ENCODE results near the gene NSL1.
A peak's percentile ranks its signal among the peaks of the same experiment; 100 is the strongest.

The NSL1 gene

GRCh38 chr1:212701910-212702309, 89.7 kb downstream of the NSL1 start:
- no peak for DNase-seq

DNA sequence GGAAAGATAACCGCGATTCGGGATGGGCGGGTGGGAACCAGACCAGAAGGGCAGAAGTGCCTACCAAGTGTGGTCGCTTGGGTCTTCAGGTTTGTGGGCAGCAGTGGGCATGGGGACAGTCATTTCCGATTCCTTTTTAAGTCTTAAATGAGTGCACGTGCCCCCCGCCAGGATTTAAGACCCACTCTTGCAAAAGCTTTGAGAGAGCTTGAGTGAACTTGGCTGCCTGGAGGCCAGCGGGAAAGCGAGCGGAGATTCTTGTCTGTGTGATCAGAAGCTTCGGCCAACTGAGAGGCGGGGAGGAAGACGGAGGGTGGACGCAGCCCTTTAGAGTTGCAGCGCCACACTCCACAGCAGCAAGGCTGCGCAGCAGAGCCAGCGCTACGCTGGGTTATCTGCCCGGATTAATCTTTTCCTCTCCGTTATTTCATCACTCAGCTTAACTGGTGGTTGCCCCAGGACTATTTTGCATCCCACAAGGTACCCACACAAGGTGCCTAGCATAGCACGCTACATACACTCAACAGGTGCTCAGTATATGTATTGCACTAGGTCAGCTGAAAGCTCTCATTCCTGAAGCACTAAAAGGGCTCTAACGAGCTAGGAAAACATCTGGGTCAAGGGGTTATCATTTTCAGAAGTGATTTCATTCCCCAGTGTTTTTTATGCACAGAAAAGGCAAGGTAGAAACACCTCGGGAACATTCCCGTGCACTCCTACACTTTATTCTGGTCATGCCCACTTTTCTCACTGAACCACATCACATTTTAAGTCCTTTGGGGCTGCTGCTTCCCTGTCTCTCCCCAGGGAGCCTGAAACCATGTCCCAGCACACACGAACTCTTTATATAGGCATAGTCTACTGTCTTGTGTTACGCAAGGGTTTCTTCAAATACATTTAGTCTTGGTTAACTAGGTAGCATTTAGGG, 90.4 kb downstream of the NSL1 start:
- DNase-seq = no peak

- peak; percentile 49 for DNase-seq
Observed at GRCh38 chr1:212700223-212700891, 91.2 kb downstream of the NSL1 start.

DNA sequence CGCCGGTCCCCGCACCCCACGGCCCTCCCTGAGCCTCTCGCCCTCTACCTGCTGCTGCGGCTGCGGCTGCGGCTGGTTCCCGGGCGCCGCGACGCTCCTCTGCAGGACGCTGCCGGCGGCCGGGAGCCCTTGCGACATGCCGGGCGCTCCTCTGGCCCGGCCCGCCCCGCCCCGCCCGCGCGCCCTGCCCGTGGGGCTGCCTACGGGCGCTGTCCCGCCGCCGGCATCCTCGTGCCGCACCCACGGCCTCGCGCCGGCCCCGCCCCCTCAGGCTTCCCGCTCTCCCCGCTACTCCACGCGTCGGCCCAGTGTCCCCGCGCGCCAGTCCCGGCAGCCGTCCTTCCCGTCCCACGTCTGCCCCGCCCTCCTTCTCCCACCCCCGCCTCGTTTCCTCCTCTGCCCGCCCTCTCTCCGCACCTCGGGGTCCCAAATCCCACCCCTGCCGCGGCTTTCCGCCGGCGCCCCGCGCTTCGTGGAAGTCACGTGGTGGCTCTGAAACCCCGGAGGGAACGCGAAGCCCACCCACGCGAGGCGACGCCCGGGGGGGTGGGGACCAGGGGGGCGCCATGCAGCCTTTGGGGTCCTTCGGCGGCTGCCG, 91.9 kb downstream of the NSL1 start, which contains the start of gene BATF3:
Gene BATF3 (minus strand): TSS at position 216 of the 598 bp plus-strand sequence. CDS start 78 bp downstream, at position 138.
- DNase-seq = peak; percentile 34

GRCh38 chr1:212699104-212699624, 92.4 kb downstream of the NSL1 start:
- DNase-seq = peak; percentile 29

DNA sequence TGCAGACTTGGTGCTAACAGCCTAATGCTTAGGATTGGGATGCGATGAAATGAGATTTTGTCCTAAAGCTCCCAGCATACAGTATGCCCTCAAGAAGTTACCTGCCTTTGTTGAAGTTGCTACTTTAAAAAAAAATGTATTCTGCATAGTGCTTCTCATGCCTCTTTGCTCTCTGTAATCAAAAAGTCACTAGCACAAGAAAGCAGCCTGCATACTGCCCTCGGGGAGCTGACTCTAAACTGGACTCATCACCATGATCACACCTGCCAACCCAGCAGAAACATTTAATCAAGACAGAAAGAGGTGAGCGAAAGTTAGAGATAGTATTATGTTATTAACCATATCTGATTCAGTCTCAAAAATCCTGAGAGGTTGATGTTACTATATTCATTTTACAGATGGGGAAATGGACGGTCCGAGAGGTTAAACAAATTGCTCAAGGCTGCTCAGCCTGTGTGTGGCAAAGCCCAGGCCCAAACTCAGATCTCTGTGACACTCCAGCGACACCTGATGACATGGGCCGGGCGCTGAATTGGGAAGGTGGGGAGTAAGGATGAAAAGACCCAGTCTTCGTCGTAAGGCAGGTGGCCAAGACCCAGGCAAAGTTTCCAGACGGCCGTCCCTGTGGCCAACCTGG, 93.0 kb downstream of the NSL1 start:
- no peak for DNase-seq

- no peak for DNase-seq
Observed at GRCh38 chr1:212696721-212697331, 94.8 kb downstream of the NSL1 start.

GRCh38 chr1:212692774-212693644, 98.6 kb downstream of the NSL1 start:
- DNase-seq = no peak

DNA sequence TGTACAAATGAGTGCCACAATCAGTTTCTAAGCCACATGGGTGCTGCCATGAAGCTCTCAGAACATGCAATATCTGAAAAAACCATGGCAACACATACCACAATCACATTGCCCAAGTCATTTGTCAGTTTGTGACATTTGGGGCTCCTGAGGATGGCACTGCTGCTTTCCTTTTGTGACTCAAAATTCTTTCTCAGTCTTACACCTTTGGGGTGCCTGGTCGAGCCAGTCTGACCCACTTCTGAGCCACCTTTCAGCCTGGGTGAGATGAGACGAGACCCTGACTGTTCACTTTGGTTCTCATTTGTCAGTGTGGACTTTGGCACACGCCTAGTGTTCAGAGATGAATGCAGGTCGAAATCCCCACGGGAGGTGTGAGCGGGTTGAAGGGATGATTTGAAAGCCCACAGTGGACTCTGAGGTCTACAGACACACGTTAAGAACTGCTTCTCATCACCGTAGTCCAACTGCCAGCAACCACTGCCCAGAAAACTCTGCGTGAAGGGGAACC, 100.0 kb downstream of the NSL1 start:
- no peak for DNase-seq

DNA sequence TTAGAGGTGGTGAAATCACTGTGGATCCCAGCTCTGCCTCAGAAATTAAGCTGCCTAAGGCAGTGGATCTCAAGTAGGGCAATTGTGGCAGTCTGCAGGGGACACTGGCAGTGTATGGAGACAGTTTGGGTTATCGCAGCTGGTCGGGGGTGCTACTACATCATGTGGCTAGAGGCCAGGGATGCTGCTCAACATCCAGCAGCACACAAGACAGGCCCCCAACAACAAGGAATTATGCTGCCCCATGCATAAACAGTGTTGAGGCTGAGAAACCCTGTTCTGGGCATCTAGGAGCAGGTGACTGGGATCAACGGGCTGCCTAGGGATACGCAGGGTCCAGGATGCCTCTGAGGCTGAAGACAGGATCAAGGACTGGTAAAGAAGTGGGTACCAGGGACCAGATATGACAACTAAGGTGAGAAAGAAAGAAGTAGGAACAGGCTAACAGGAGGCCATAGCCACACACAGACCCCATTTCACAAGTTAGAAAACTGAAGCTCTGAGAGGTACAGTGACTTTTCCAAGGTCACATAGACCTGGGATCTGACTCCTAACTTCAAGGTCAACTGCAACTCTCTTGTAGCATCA, 100.7 kb downstream of the NSL1 start:
- DNase-seq = no peak

DNA sequence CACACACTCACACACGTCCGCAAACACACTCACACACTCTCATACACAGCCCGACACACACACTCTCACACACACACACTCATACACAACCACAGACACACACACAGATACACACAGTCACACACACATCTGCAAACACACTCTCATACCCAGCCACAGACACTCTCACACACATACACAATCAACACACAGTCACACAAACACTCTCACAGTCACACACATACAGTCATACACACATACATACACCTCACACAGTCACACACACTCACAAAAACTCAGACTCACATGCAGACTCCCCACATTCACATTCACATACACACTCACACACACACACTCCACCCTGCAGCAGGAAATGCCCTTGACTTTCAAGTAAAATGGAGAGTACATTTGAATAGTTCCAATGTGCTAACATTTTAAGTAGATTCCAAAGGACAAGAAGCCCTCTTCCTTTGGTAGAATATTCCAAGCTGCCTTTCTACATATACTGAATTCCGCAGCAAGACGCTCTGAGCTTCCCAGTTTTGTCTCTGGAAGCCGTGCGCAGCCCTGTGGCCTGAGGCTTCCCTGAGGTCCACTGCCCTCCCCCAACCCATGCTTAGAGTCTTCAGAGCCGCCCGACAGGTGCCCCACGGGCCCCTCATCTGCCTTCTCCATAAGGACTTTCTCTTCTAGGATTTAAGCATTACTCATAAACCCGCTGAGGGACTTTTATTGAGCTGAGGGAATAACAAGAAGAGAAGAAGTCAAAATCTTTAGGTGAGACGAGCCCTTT, 101.6 kb downstream of the NSL1 start:
- no peak for DNase-seq

- DNase-seq = no peak
Observed at GRCh38 chr1:212689196-212689725, 102.3 kb downstream of the NSL1 start.

DNA sequence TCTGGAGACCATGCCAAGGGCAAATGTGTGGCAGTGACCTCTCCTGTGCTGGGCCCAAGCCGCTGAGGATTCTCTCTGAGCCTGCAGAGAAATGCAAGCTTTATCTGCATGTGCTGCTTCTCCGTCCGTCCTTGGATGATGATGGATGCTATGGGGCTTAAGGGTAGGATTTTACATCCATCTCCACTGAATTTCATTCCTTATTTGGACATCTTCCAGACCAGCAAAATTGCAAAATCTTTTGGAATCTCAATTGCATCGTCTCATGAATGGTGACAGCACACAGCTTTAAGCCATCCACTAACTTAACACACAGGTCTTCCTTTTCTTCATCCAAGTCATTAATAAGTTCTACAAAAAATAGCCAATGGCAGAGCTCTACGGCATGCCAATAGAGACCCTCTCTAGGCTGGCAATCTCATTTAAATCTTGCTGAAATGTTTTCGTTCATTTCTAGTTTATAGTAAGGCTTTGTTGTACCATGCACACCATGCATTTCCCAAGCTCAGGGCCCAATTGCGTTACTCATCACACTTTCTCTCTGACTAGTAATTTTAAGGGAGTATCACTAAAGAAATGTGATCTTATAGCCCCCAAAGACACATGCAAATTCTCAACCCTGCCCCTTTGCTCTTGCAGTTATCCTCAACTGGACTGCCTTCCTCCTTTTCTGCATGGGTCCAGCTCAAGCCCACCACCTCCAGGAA, 103.1 kb downstream of the NSL1 start:
- no peak for DNase-seq

DNA sequence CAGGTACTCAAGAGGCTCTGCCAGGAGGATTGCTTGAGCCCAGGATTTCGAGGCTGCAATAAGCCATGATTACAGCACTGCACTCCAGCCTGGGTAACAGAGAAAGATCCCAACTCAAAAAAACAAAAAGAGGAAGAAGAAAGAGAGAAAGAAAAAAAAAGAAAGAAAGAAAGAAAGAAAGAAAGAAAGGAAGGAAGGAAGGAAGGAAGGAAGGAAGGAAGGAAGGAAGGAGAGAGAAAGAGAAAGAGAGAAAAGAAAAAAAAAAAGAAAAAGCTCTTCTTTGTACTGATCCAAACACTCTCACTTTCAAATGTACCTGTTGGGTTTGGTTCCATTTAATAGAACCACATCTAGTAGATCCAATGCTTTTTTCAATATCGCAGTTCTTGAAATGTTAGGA, 103.8 kb downstream of the NSL1 start:
- DNase-seq = no peak

DNA sequence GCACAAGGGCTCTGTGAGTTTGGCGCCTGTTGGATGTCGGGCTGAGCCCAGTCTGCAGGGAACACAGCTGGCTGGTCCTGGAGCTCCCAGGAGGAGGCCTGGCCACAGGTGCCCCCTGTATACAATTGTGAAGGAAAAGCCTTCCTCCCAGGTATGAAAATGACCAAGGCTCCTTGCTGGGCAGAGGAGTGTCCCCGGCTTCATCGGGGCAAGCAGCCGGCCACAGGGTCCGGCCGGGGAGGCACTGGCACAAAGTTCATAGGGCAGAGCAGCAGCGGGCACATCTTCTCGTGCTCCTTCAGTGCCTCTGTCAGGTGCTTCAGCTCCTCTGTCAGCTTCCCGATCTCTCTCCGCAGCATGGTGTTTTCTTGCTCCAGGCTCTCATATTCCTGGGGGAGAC, 105.0 kb downstream of the NSL1 start:
- DNase-seq = no peak

GRCh38 chr1:212686069-212686468, 105.5 kb downstream of the NSL1 start:
- DNase-seq = no peak

- DNase-seq = no peak
Observed at GRCh38 chr1:212685429-212685828, 106.1 kb downstream of the NSL1 start.

DNA sequence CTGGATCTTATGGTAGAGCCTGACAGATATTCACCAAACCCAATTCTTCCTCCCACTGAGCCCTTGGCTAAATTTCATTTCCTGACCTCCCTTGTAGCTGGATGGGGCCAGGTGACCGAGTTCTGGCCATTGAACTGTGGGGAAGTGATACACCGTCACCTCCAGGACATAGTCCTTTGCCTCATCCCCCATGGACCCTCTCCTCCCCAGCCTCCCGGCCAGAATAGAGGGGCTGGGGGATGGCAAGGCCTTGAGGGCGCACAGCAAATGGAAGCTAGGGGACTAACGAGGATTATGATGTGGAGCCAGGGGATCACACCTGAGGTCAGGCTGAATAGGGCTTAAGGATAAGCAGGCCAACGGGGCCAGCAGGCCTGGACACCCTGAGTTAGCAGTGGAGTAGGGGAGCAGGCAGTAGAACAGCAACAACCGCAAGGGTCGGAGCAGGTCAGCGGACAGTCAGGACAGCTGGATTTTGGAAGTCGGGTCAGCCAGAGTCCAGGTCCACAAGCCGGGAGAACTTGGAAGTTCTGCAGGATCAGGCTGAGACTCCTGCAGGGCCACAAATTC, 107.0 kb downstream of the NSL1 start:
- no peak for DNase-seq

GRCh38 chr1:212684076-212684475, 107.5 kb downstream of the NSL1 start:
- no peak for DNase-seq
